Chondrocyte (in vitro differentiated cells): Measurements from ENCODE around the gene NSMF. TPM values are rescaled to one million over a fixed set of nuclear protein-coding genes. Genes with fewer than 3 reads are reported as not detected.
"Not testable (repeated sequence)": the region's sequence is repeated elsewhere in the genome, so short reads cannot be mapped to it uniquely, and the experiment has no call there.

ENCODE experiments used
- DNase-seq: peaks from one replicate; pipeline ENCODE4 v3.0.0; 2021; ENCODE audit warnings: mixed read lengths, low spot score
- H3K27ac Mint-ChIP-seq: one replicate; pipeline ENCODE4 v1.8.0; 2021; ENCODE audit warnings: mild to moderate bottlenecking, moderate library complexity, mixed read lengths; ENCODE audit not compliant: unreplicated experiment
- H3K27me3 Mint-ChIP-seq: 2 replicates; pipeline ENCODE4 v1.8.0; 2021; ENCODE audit warnings: low read depth, mixed read lengths
- H3K36me3 Mint-ChIP-seq: 2 replicates; pipeline ENCODE4 v1.8.0; 2021; ENCODE audit warnings: low read depth, mixed read lengths
- H3K4me1 Mint-ChIP-seq: 2 replicates; pipeline ENCODE4 v1.8.0; 2021; ENCODE audit warnings: low read depth, mild to moderate bottlenecking, mixed read lengths
- H3K4me3 Mint-ChIP-seq: one replicate; pipeline ENCODE4 v1.8.0; 2021; ENCODE audit warnings: mild to moderate bottlenecking, moderate library complexity, mixed read lengths; ENCODE audit not compliant: unreplicated experiment
- H3K9me3 Mint-ChIP-seq: 2 replicates; pipeline ENCODE4 v1.8.0; 2021; ENCODE audit warnings: low read depth, mixed read lengths
- CTCF ChIP-seq: fragments of 200-600 bp; sonication (generic); IDR thresholded peaks from 2 replicates; pipeline ENCODE4 v1.5.0; 2021; ENCODE audit warnings: antibody characterized with exemption, mild to moderate bottlenecking, moderate library complexity
- total RNA-seq: library from RNA; stranded (reverse); gene quantifications from 3 replicates; pipeline ENCODE4 v1.2.1, GENCODE V29; 2021

NSMF gene
- total RNA-seq, 1 donor from 2014 or later, result 86.1 TPM

GRCh38 chr9:137467161-137467581, 8.0 kb upstream of the NSMF start:
- Mint-ChIP-seq H3K36me3 (no peaks in the 10 kb centered on the region), H3K27me3 (peaks cover 3% of the 10 kb centered on the region), H3K9me3 (no peaks in the 10 kb centered on the region), H3K4me3 (no peak overlapping the region), H3K27ac (no peak overlapping the region), H3K4me1 (no peaks in the 10 kb centered on the region)
- no peak for DNase-seq
- TF ChIP-seq CTCF, result no peak

GRCh38 chr9:137466389-137467085, 7.4 kb upstream of the NSMF start:
- DNase-seq, H3K4me1 Mint-ChIP-seq, H3K36me3 Mint-ChIP-seq, H3K27ac Mint-ChIP-seq, H3K9me3 Mint-ChIP-seq, H3K27me3 Mint-ChIP-seq, H3K4me3 Mint-ChIP-seq: not testable (repeated sequence)

GRCh38 chr9:137465720-137466388, 6.7 kb upstream of the NSMF start:
- Mint-ChIP-seq H3K27ac (no peak overlapping the region), H3K4me3 (no peak overlapping the region), H3K36me3 (no peaks in the 10 kb centered on the region), H3K4me1 (no peaks in the 10 kb centered on the region), H3K9me3 (no peaks in the 10 kb centered on the region), H3K27me3 (peaks cover 3% of the 10 kb centered on the region)
- DNase-seq, result no peak
- TF ChIP-seq CTCF, result no peak

GRCh38 chr9:137465000-137465719, 6.0 kb upstream of the NSMF start:
- peaks cover 3% of the 10 kb centered on the region for H3K27me3 Mint-ChIP-seq
- H3K4me3 Mint-ChIP-seq, result no peak overlapping the region
- no peaks in the 10 kb centered on the region for H3K36me3 Mint-ChIP-seq
- no peak overlapping the region for H3K27ac Mint-ChIP-seq
- no peak for DNase-seq
- no peaks in the 10 kb centered on the region for H3K9me3 Mint-ChIP-seq
- no peaks in the 10 kb centered on the region for H3K4me1 Mint-ChIP-seq
- TF ChIP-seq CTCF, result no peak

GRCh38 chr9:137464291-137464999, 5.3 kb upstream of the NSMF start:
- Mint-ChIP-seq H3K27ac (no peak overlapping the region), H3K4me3 (no peak overlapping the region), H3K9me3 (no peaks in the 10 kb centered on the region), H3K36me3 (no peaks in the 10 kb centered on the region), H3K4me1 (no peaks in the 10 kb centered on the region), H3K27me3 (peaks cover under 1% of the 10 kb centered on the region)
- TF ChIP-seq CTCF, result no peak
- no peak for DNase-seq
